Right forelimb (tissue), 1 donor: ENCODE measurements around the gene LRRC10.

Experiments
- DNase-seq: peaks from one replicate; pipeline ENCODE4 v3.0.0-alpha.2; 2018

Gene LRRC10

DNA sequence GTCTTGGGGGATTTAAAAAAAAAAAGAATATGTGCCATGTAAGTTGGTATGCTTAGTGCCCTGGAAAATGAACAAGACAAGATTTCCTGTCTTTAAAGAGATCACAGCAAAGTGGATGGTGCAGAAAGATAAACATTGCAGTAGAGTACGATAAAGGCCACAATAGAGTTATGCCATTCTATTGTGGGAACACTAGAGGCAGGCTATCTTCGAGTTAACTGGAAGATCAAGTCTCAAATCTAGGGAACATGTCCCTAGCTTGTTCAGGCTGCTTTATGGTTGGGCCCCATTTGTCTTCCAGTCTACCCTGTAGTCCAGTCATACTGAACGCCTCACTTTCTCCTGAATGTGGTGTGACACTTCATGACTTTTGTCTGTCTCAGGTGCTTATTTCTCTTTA is 44.1 kb downstream of the LRRC10 start:
- DNase-seq: no peak

DNA sequence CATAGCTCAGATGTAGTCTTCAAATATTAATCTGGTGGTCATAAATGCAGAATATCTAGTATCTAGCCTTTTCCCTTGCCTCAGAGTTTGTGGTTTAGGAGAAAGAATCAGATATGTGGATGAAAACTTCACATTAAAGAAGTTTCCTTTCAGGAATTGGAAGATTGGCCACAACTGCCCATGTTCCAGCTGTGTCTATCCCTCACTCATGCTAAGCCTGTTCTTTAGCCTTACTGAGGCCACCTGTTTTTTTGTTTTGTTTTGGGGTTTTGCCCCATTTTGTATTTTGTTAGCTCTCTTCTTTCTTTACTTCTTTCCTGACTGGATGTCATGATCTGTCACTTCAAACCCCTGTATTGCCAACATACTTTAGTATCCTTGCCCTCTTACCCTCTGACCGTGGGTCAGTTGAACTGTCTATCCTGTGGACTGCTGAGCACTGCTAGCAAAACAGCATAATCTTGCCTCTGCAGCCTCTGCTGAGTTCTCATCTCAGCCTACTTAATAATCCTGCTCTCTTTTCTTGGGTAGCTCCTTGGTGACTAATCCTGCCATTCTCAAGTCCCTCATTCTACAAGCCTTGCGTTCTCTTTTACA is 47.4 kb downstream of the LRRC10 start:
- no peak for DNase-seq
